Stimulated activated CD4-positive, alpha-beta T cell treated with anti-CD3 and anti-CD28 coated beads, Interleukin-12 subunit alpha, Interleukin-12 subunit beta, amount 100 ng/mL, for 4 hours (primary cell): ENCODE measurements around the gene ADAMTS7.

Experiments used
- DNase-seq: peaks from one replicate; pipeline ENCODE4 v3.0.0-alpha.2; 2020

The ADAMTS7 gene

GRCh38 chr15:78717956-78718656 is 93.2 kb downstream of the ADAMTS7 start:
- DNase-seq, result no peak

GRCh38 chr15:78716651-78717050 is 94.6 kb downstream of the ADAMTS7 start:
- no peak for DNase-seq

GRCh38 chr15:78715930-78716329 is 95.3 kb downstream of the ADAMTS7 start:
- no peak for DNase-seq

- DNase-seq, result no peak
These were observed 95.8 kb downstream of the ADAMTS7 start for GRCh38 chr15:78715434-78715833.

- DNase-seq, result no peak
These were observed 96.4 kb downstream of the ADAMTS7 start for GRCh38 chr15:78714890-78715289.

GRCh38 chr15:78712797-78713515 is 98.3 kb downstream of the ADAMTS7 start:
- DNase-seq, result no peak

GRCh38 chr15:78711638-78712037 is 99.6 kb downstream of the ADAMTS7 start:
- DNase-seq, result no peak

GRCh38 chr15:78709263-78709882 is 101.9 kb downstream of the ADAMTS7 start:
- DNase-seq, result peak; percentile 65
